ENCODE data around the gene MACROD2.

The MACROD2 gene

GRCh38 chr20:16013631-16014030 is 2018.3 kb downstream of the MACROD2 start:
- DNase-seq: no peak

- no peak for DNase-seq
Measured at GRCh38 chr20:16014436-16014835, 2019.1 kb downstream of the MACROD2 start.

GRCh38 chr20:16017656-16018055 is 2022.3 kb downstream of the MACROD2 start:
- peak; percentile 41 for DNase-seq

GRCh38 chr20:16018881-16019280 is 2023.6 kb downstream of the MACROD2 start:
- DNase-seq: no peak

GRCh38 chr20:16020971-16021370 is 2025.7 kb downstream of the MACROD2 start:
- peak; percentile 53 for DNase-seq

- no peak for DNase-seq
Measured at GRCh38 chr20:16025084-16025483, 2029.8 kb downstream of the MACROD2 start.

GRCh38 chr20:16027686-16028085 is 2032.4 kb downstream of the MACROD2 start:
- no peak for DNase-seq

- no peak for DNase-seq
Measured at GRCh38 chr20:16028923-16029322, 2033.6 kb downstream of the MACROD2 start.

- DNase-seq: no peak
Measured at GRCh38 chr20:16030253-16030652, 2034.9 kb downstream of the MACROD2 start.

- DNase-seq: no peak
Measured at GRCh38 chr20:16035576-16035975, 2040.3 kb downstream of the MACROD2 start.

- no peak for DNase-seq
Measured at GRCh38 chr20:16036331-16036730, 2041.0 kb downstream of the MACROD2 start.

GRCh38 chr20:16040742-16041141 is 2045.4 kb downstream of the MACROD2 start:
- no peak for DNase-seq

- no peak for DNase-seq
Measured at GRCh38 chr20:16042731-16043130, 2047.4 kb downstream of the MACROD2 start.

GRCh38 chr20:16043931-16044330 is 2048.6 kb downstream of the MACROD2 start:
- no peak for DNase-seq

GRCh38 chr20:16048876-16049275 is 2053.6 kb downstream of the MACROD2 start:
- DNase-seq: no peak

- DNase-seq: no peak
Measured at GRCh38 chr20:16049529-16050093, 2054.3 kb downstream of the MACROD2 start.

GRCh38 chr20:16050366-16050765 is 2055.1 kb downstream of the MACROD2 start:
- DNase-seq: no peak

- DNase-seq: no peak
Measured at GRCh38 chr20:16051968-16052367, 2056.7 kb downstream of the MACROD2 start.

- DNase-seq: no peak
Measured at GRCh38 chr20:16052456-16052855, 2057.1 kb downstream of the MACROD2 start.

GRCh38 chr20:16054985-16055384 is 2059.7 kb downstream of the MACROD2 start:
- no peak for DNase-seq

- no peak for DNase-seq
Measured at GRCh38 chr20:16057651-16058050, 2062.3 kb downstream of the MACROD2 start.

- no peak for DNase-seq
Measured at GRCh38 chr20:16058268-16058667, 2063.0 kb downstream of the MACROD2 start.

- DNase-seq: no peak
Measured at GRCh38 chr20:16059841-16060240, 2064.5 kb downstream of the MACROD2 start.

- no peak for DNase-seq
Measured at GRCh38 chr20:16061351-16061750, 2066.0 kb downstream of the MACROD2 start.

Measured in fibroblast of skin of abdomen (primary cell).